ENCODE data around the gene UNC79.

GRCh38 chr14:93643676-93644075, 212.9 kb downstream of the UNC79 start:
- TF ChIP-seq EZH2 (IDR thresholded peaks at IDR 0.05; ENCODE audit: insufficient read depth, poor library complexity, severe bottlenecking) (no peak), EZH2phosphoT487 (IDR thresholded peaks at IDR 0.05; ENCODE audit: insufficient read depth, low read depth) (no peak)
